NCI-H1417 treated with DMSO at 0.1 percent for 48 hours (cell line): Measurements from ENCODE around the gene TBC1D16.

Experiments used
- DNase-seq: peaks from one replicate; lab custom pipeline; 2025; lab: John Stamatoyannopoulos, UW

TBC1D16 gene

GRCh38 chr17:80024206-80024972 lies 11.3 kb downstream of the TBC1D16 start:
- DNase-seq, result no peak

- DNase-seq, result no peak
Observed at GRCh38 chr17:80023481-80024205, 12.0 kb downstream of the TBC1D16 start.

GRCh38 chr17:80021600-80021999 lies 14.1 kb downstream of the TBC1D16 start:
- no peak for DNase-seq

- DNase-seq, result no peak
Observed at GRCh38 chr17:80018917-80019651, 16.6 kb downstream of the TBC1D16 start.

- DNase-seq, result no peak
Observed at GRCh38 chr17:80017226-80018010, 18.3 kb downstream of the TBC1D16 start.

DNA sequence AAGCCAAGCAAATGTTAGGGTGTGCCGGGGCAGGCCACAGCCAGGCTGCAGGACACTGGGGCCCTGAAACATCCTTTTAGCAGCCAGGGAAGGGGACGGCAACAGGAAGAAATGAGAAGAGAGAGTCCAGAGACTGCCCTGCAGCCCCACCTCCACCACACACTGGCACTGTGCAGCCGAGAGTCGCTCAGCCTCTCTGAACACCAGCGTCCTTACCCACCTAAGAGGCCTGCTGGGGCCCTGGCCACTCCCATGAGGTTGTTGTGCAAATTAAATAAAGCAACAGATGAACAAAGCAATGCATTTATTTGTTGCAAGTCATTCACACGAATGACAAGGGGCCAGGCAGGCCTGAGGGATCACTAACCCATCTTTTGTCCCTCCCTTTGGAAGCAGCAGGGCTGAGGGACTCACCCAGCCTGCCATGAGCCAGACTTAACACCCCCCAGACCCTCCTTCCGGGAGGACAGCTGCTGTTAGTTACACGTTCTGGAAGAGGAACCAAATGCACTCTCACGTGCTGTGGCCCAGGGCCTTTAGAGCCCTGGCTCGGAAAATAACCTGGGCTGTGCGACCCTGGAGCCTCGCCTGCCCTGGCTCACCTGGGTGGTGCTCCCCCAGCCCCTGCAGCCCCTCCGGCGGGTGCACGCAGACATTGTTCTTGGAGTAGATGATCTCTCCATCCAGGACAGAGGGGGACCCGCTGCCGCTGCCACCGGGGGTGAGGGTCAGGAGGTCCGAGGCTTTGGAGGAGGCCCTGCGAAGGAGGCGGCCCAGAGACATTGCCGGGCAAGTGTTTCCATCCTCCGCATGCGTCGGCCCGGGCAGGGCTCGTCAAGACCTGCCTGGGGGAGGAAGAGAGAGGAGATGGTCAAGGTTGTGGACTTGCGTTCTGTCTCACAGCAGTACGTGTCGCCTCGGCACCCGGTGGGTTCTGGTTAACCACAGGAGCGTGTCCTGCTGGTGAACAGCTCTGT lies 22.6 kb downstream of the TBC1D16 start:
- DNase-seq, result no peak

GRCh38 chr17:80011989-80012555 lies 23.6 kb downstream of the TBC1D16 start:
- no peak for DNase-seq

GRCh38 chr17:80010283-80010858 lies 25.3 kb downstream of the TBC1D16 start:
- DNase-seq, result no peak

DNA sequence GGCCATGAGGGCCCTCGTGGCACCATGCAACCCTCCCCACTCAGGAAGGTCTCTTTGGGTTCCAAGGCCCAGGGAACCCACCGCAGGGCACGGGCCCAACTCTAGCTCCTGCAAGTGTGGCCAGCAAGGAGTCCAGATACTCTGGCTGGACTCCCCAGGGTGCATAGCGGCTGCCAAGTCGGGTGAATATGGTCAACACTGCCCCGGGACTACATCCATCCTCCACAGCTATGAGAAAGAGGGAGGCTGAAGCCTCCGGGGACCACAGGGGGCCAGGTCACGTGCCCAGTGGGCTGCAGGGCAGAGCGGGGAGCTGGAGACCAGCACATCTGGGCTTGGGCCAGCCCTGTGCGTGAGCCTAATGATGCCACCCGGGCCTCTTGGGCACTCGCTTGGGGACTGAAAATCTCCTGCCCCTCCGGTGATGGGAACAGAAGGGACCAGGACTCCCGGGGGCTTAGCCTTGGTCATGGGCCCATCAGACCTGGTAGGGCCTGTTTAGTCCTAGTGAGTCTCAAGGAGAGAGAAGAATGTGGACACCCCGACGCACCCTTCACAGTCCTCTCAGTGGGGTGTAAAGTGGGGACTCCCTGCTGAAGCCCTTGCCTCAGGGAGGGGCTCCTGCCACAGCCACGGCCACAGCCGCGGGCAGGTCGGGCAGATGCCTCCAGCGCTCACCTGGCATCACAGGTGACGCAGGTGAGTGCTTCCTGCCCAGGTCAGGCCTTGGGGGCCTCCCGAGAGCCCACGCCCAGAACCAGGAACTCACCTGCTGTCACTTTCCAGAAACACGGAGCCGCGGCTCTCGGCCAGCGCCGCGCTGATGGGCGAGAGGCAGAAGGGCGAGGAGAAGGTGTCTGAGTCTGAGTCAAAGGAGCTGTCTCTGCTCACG lies 26.0 kb downstream of the TBC1D16 start:
- no peak for DNase-seq

- DNase-seq, result no peak
Observed at GRCh38 chr17:80008848-80009247, 26.8 kb downstream of the TBC1D16 start.

GRCh38 chr17:80008383-80008840 lies 27.3 kb downstream of the TBC1D16 start:
- peak; percentile 45 for DNase-seq

- no peak for DNase-seq
Observed at GRCh38 chr17:80007939-80008338, 27.7 kb downstream of the TBC1D16 start.

DNA sequence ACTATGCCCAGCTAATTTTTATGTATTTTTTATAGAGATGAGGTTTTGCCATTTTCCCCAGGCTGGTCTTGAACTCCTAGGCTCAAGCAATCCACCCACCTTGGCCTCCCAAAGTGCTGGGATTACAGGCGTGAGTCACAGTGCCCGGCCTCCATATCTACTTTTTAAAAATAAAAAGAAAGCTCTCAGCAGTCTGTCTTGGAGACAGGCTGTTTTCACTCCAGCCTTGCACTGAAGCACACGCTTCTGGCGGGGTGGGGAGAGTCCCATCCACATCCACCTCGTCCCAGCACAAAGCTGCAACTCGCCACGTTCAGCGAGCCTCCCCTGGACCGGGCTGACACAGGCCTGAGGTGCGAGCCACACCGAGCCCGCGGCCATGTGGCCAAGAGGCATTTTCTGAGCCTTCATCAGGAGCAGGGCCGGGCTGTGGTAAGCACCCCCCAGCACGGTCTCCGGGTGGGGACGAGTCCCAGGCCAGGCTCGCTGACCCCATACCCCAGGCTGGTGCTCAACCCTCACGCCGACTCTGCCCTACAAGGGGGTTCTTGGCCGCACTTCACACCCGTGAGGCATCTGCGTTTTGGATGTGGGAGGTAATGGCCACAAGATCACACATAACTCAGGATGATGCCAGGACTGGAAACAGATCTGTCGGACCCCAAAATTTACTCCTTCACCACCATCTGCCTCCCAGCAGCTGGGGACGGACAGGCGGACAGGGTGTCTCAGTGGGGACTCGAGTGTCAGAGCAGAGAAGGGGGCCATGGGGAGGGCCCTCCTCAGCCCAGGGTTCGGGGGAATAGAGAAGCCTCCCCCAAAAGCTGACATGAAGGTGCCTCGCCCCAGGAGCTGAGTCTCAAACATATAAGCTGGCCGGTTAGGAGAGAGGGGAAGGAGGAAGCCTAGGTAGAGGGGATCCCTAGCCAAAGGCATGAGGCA lies 28.6 kb downstream of the TBC1D16 start:
- no peak for DNase-seq

GRCh38 chr17:80006339-80006720 lies 29.3 kb downstream of the TBC1D16 start:
- DNase-seq, result no peak

- no peak for DNase-seq
Observed at GRCh38 chr17:80005360-80006338, 30.0 kb downstream of the TBC1D16 start.

GRCh38 chr17:80003969-80004368 lies 31.7 kb downstream of the TBC1D16 start:
- DNase-seq, result no peak
